GM19239 (cell line): ENCODE measurements around the gene SOHLH1.

Experiments
- DNase-seq: peaks from one replicate; pipeline ENCODE4 v3.0.0; 2011; ENCODE audit warnings: low spot score; ENCODE audit not compliant: insufficient read length
- FAIRE-seq: peaks from 2 replicates; lab custom pipeline; 2011; peaks lifted over from hg19 to GRCh38; lab: Jason Lieb, UNC

SOHLH1 gene

DNA sequence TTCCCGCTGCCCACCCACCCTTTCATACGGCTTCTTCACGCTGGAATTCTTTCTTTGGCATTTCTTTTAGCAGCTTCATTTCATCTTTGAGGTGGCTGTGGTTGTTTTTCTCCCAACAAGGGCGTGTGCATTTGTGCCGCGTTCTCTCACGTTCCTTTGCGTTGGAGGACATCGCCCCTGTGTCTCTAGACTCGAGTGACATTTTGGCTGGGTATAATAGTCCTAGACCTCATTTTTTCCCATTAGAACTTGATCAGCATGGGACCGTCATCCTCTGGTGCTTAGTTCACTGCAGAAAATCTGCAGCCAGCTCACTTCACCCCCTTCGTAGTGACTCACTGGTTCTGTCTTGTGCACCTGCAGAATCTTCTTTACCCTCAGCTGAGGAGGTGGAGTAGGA, 32.2 kb upstream of the SOHLH1 start:
- DNase-seq (no peak), FAIRE-seq (no peak)

DNA sequence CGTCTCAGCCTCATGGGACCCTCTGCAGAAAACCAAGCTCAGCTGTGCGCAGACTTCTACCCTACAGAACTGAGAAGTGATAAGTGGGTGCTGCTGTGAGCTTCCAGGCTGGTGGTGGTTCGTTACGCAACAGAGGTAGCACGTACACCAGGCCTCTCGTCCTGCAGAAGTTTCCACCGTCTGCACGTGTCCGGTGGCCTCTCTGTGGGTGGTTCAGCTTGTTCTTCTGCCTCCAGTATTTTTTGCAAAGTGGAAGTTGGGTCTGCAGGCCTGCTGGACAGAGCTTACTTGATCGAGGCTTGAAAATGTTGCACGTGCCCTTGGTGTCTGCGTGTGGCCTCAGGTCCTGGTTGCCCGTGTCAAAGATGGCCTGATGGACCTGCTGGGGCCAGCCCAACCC, 30.2 kb upstream of the SOHLH1 start:
- FAIRE-seq (no peak), DNase-seq (no peak)

DNA sequence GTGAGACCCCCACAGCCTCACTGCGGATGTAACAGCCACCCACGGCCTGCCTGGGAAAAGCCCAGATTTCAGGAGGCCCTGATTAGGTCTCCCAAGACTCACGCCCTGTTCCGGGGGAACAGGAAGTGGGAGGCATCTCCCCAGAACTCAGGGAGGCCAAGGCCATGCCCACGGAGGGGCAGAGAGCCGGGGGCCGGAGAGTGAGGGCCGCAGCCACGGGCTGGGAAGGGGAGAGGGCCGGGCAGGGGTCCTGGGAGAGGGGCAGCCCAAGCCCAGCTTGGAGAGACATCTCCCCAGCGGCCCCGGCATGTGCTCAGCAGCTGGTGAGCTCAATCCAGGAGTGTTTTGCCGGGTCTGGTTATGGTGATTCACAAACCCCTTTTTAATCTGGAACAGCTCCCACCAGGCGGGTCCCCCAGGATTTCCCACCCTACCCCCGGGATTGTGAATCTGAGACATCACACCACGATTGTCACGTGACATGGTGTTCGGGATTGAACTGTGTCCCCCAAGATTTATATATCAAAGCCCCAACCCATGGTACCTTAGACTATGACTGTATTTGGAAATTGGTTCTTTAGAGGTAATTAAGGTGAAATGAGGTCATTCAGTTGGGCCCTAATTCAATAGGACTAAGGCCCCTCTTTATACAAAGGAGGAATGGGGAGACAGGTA, 29.3 kb upstream of the SOHLH1 start:
- no peak for FAIRE-seq
- no peak for DNase-seq

DNA sequence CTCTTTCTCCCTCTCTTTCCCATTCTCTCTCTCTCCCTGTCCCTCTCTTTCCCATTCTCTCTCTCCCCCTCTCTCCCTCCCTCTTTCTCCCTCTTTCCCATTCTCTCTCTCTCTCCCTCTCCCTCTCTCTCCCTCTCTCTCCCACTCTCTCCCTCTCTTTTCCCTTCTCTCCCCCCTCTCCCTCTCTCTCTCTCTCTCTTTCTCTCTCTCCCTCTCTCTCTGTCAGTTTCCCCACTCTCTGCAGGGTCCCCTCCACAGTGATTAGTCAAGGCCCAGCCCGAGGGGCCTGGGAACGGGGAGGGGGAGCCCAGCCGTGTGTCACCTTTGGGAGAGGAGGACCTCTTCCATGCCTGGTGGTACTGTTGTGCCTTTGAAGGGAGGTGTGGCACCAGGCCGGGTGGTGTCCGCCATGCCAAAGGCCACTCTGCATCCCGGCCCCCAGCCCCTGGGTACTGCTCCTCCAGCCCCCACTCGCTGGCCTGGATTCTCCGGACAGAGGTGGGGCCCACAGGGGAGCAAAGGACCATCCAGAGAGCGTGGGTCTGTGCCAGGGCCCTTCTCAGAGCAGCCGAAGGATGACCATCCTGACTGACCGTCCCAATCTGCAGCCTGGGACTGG, 28.1 kb upstream of the SOHLH1 start:
- FAIRE-seq, result no peak
- no peak for DNase-seq

DNA sequence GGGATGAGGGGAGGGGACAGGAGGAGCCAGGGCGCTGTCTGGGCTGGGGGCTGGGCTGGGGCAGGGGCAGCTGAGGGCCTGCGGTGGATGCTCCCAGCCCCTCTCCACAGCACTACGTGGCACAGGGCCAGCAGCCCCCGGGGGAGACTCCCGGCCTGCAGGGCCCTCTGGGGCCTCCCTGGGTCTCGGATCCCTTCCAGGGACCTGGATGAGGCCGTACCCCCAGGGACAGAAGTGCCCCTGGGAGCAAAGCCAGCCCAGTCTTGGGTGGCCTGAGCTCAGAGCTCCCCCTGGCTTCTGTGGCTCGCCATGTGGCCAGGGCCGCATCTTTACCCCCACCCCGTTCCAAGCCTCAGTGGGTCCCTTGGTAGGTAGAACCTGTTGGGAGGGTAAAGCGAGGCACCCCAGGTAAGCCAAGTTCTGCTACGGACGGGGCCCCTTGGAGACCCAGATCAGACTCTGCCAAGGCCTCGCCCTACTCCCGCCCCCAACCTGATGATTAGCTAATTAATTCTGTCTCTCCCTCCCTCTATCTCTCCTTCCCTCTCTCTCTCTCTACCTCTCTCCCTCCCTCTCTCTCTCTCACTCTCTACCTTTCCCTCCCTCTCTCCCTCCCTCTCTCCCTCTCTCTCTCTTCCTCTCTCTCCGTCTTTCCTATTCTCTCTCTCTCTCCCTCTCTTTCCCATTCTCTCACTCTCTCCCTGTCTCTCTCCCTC, 27.0 kb upstream of the SOHLH1 start:
- DNase-seq (no peak), FAIRE-seq (no peak)

DNA sequence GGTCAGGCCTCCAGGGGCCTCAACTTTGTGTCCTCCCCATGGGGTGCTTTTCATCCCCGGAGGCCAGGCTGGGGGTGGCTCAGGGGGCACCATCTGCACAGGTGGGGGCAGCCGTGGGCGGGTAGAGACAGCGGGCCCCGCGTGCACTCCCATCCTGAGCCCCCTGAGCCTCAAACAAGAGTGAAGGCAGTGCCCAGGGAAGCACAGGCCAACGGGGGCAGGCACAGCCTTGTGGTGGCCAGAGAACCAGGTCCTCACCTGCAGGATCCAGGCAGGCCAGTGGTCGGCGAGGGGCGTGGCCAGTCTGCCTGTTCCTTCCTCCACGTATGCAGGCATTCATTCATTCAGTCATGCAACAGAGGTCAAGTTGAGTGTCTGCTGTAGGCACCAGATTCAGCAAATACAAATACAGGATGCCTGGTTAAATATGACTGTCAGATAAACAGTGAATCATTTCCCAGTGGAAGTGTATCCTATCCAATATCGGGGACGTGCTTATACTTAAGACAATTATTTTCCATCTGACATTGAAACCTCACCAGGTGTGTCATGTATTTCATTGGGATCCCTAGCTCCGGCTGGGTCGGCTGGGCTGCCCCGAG, 25.0 kb upstream of the SOHLH1 start:
- DNase-seq (no peak), FAIRE-seq (no peak)

DNA sequence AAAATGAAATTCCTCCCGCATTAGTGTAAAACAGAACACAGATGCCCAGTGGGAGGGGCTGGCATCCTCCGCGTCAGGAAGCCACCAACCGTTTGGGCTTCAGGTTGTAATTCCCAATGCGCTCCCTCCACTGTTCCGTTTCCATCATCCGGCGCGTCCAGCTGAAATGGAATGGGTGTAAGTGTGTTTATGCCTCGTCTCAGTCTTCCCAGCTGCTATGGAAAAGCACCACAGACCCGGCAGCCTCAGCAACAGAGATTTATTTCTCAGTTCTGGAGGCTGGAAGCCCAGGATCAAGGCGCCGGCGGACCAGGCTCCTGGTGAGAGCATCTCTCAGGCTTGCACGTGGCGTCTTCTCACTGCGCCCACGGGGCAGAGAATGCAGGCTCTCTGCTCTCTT, 23.1 kb upstream of the SOHLH1 start:
- FAIRE-seq (no peak), DNase-seq (no peak)

DNA sequence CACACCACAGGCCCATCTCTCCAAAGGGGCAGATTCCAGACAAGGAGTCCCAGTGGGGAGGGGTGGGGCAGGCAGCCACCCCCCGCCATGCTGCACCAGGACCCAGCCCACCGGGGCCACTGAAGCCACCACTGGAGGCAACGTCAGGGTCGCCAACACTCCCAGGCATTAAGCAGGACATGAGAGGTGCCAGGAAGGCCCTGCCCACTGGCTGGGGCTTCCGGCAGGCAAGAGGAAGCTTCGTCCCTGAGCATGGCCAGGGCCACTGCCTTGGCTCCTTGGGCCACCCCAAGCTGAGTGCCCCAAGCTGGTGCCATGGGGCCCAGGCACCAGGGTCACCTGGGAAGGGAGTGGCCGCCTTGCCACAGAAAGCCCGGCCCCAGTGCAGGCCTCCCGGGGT, 20.2 kb upstream of the SOHLH1 start:
- DNase-seq, result no peak
- FAIRE-seq, result no peak

DNA sequence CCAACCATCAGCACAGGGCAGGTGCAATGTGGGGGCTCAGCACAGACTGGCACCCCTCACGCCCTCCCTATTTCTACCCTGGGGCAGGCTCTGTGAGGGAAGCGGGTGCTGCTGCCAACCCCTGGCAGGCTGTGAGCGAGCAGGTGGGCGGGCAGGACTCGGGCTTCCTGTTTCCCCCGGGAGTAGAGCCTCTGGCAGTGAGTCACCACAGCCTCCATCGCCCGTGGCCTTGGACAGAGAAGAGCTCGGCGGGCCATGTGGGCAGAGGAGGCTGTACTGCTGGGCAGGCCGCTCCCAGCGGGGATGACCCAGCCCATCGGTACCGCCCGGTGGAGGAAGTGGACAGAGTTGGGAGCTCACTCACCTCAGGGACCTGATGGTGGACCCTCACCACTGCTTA, 19.3 kb upstream of the SOHLH1 start:
- no peak for FAIRE-seq

DNA sequence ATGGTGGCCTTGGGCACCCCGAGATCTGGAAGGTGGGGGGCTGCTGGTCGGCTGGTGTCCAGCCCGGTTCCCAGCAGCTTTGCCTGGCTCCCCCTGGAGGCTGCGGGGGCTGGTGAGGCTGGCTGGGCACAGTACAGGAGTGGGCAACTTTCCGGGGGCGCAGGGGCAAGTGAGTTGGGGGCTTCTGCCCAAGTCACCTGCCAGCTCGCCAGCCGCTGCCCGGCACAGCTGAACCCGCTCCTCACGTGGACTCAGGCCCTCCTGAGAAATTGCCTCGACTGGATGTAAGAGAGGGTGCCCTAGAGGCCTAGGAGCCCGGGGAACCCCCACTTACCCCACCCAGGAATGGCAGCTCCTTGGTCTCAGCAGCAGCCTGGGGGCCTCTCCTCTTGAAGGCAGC, 18.1 kb upstream of the SOHLH1 start:
- no peak for FAIRE-seq
- no peak for DNase-seq

More for the DNA sequence above, 19.3 kb upstream of the SOHLH1 start:
- DNase-seq, result no peak

DNA sequence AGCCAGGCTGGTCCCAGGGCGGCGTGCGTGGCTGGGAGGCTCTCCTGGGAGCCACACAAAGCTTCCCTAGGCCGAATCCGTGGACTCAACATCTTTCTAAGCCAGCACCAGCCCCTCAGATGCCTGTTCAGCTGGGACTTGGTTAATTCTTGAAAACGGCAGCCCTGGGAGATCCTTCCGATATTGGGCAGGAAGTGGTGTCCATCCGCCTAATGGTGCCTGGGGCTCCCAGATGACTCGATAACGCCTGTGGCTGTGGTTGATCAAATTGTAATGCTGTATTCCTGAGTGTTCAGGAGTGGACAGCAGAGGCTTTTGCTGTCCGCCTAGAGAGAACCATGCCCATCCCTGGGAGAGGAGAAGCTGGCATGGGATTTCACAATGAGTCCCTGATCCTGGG, 16.8 kb upstream of the SOHLH1 start:
- DNase-seq (no peak), FAIRE-seq (no peak)

DNA sequence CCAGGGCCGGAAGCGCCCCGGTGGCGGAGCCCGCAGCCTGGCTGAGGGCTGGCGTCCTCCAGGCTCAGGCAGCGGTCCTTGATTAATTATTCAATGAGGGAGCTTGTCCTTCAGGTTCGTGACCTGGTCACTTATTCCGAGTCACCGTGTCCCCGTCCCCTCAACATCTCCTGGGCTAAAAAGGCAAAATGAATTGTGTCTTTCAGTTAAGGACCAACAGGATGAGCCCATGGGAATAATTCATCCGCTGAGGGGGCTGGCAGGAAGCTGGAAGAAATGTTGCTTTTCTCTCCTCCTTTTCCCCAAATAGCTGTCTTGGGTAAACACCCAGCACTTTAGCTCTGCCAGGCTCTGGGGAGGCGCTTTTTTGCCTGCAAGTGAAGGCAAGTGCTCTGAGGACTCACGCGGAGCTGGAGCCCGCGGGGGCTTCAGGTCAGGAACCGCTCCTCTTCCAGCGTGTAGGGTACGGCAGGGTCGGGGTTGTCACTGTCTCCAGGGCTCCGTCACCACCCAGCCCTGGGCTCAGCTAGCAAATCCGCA, 15.8 kb upstream of the SOHLH1 start:
- FAIRE-seq (no peak), DNase-seq (no peak)

DNA sequence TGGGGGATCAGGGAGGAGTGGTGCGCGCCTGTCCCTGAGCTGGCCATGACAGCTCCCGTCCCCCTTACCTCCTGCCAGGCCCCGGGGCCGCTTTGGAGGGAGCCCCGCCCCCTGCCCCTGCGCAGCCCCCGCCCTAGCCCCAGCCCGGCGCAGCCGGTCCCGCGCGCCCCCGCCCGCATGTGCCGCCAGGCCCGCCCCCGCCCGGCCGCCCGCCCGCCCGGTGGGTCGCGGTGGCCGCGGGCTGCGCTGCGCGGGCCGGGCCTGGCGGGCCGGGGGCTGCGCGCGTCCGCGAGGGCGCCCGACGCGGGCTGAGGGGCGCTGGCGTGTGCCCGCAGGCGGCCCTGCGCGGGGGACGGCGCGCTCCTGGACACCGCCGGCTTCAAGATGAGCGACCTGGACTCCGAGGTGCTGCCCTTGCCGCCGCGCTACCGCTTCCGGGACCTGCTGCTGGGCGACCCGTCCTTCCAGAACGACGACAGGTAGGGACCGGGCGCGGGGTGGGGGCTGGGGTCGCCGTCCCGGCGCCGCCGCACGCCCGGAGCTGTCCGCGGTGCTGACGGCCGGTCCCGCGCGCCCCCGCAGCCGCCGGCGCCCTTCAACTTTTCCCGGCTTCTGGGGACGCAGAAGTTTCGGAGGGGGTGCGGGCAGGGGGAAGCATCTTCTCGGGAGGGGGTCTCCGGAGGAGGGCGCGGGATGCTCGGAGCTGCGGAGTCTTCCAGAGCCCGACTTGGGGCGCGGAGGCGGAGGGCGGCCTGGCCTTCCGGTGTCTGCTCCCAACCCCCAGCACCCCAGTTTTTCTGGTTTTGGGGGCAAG, 15.2 kb upstream of the SOHLH1 start:
- FAIRE-seq, result no peak

DNA sequence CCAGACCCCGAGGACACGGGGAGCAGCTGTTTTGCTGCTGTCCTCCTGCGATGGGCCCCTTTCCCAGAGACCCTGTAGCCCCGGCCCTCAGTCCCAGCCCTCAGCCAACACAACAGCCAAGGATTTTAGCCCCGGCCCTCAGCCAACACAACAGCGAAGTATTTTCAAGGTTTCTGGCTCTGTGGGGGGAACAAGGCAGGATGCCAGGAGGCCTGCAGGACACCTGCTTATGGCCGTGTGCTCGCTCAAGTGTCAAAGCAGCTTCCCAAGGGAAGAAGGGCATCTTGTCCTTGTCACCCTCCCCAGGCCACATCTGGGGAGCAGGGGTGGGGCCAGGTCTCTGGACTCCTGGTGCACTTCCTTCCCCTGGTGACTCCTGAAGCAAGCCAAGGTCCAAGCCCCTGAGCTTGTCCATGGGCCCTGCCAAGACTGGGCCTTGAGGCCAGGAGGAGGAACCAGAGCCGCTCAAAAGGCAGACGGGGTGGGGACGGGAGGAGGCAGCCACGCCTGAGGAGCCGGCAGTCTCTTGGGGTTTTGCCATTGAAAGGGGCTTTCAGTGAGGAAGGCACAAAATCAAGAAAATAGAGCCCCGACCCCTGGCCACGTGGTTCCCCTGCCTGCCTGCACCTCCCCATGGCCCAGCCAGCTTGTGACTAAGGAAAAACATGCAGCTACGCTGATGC, 13.5 kb upstream of the SOHLH1 start:
- no peak for FAIRE-seq
- no peak for DNase-seq

More for the DNA sequence above, 15.2 kb upstream of the SOHLH1 start:
- DNase-seq, result no peak

DNA sequence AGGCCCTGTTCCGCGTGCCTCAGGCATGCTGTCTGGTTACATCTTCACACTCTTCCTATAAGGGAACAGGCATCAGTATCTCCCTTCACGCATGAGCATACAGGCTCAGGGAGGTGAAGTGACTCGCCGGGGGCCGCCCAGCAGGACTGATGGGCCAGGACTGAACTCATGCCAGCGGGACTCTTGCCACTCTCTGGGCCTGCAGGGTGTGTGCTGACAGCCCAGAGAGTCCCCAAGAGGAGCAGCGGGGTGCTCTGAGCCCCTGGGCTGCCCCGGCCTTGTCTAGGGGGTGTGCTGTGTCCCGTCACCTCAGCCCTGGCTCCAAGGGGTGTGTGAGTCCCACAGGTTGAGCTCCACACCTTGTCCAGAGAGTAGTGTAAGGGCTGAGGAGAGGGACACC, 12.6 kb upstream of the SOHLH1 start:
- FAIRE-seq (no peak), DNase-seq (no peak)

DNA sequence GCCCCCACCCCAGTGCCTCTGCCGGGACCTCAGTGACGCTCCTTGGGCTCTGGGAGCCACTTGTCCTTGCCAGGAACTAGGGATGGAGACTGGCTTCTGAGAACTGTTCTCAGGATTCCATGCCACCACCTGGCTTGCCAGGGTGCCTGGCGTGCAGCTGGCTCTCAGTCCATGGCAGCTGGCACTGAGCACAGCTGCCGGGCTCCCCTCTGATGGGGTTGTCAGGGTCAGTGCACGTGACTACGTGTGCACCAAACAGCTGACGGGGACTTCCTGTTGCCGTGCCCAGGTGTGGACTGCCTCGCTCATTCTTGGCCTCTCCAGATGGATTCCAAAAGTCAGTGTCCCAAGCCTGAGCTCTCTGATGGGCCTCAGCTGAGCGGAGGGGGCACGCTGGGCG, 12.1 kb upstream of the SOHLH1 start:
- FAIRE-seq, result no peak
- no peak for DNase-seq

DNA sequence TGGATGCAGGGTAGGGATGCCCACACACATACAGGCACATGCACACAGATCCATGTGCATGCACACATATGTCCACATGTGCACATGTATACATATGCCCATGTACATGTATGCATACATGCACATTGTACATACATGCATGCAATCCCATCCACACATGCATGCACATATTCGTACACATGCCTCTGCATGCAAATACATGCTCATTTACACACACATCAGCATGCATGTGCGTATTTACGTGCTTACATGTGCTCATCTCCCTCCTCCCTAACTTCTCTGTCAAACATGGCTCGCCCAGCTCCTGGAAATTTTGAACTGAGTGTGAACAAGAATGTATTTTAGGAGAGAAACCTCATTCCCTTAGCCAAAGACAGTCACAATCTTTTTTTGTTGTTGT, 8.9 kb upstream of the SOHLH1 start:
- no peak for FAIRE-seq
- DNase-seq, result no peak

DNA sequence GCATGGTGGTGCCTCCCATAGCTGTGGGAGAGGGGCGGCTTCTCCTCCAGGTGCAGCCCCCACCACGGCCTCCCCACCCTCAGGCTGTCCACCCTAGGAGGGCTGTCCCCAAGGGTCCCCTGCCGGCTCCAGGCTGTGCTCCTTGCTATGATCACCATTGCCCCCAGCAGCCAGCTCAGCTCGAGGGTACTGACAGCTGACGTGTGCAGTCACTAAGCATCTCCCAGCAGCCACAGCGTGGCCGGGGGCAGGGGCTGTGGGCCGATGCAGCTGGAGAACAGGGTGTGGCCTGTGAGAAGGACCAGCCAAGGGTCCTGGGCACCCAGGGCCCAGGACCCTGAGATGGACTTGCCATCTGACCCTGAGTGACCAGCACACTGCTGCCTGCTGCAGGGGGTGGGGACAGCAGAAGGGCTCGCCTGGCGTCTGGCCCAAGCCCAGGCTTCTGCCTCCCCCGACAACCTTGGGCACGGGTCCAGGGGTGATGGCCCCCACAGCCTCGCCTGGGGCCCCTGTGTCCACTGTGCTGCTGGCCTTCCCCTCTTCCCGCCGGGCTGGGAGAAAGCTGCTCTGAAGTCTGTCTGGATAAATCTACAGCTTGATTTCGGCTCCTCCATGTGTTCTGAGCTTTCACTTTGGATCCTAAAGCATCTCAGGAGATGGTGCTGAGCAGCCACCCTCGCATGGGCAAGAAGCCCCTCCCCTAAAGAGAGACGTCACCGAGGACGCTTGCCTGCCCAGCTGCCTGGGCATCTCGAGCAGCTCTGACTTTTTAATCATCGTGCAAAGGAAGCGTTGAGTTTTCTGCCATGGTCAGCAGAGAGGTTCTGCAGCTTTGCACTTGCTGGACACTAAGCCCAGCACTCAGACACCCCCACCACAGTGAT, 8.2 kb upstream of the SOHLH1 start:
- FAIRE-seq, result no peak

DNA sequence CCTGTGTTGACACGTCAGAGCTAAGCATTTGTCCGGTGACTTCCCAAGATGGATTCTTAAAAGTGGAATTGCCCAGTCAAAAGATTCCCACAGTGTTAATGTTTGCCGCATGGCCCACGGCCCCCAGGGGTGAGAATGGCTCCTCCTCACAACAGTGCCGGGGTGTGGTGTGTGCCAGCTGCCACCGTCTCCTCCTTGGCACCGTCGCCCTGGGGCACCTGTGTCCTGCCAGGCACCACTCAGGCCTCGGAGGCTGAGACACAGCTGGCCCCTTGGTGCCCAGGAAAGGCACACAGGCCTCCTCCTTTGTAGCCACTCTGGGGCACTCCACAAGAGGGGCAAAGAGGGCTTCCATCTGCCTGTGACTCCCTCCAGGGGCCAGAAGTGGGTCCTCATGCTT, 7.0 kb upstream of the SOHLH1 start:
- DNase-seq, result no peak
- no peak for FAIRE-seq

More for the DNA sequence above, 8.2 kb upstream of the SOHLH1 start:
- DNase-seq, result no peak
